H9 (cell line): ENCODE measurements around the gene LITAFD. TPM values are rescaled to one million over a fixed set of nuclear protein-coding genes. Genes with fewer than 3 reads are reported as not detected.

Experiments used
- DNase-seq: peaks from one replicate; pipeline ENCODE4 v3.0.0-alpha.2; 2017
- H2AFZ ChIP-seq: one replicate; pipeline ENCODE4 v1.6.1; 2013; ENCODE audit warnings: mild to moderate bottlenecking, low read length, control low read depth, moderate library complexity
- H2AK5ac ChIP-seq: 2 replicates; pipeline ENCODE4 v1.6.1; 2013; ENCODE audit warnings: low read length, control low read depth, mixed read lengths; ENCODE audit not compliant: insufficient read length
- H2BK120ac ChIP-seq: one replicate; pipeline ENCODE4 v1.6.1; 2013; ENCODE audit warnings: low read depth, mild to moderate bottlenecking, low read length, control low read depth, inconsistent platforms; ENCODE audit not compliant: poor library complexity, severe bottlenecking
- H2BK12ac ChIP-seq: 2 replicates; pipeline ENCODE4 v1.6.1; 2013; ENCODE audit warnings: low read length, control low read depth, mixed read lengths, low read depth; ENCODE audit not compliant: insufficient read length
- H2BK15ac ChIP-seq: 2 replicates; pipeline ENCODE4 v1.6.1; 2013; ENCODE audit warnings: low read depth, low read length, control low read depth
- H2BK20ac ChIP-seq: one replicate; pipeline ENCODE4 v1.6.1; 2013; ENCODE audit warnings: low read depth, mild to moderate bottlenecking, low read length, control low read depth, inconsistent platforms; ENCODE audit not compliant: poor library complexity, severe bottlenecking
- H2BK5ac ChIP-seq: 2 replicates; pipeline ENCODE4 v1.6.1; 2013; ENCODE audit warnings: low read length, control low read depth, mixed read lengths; ENCODE audit not compliant: insufficient read length
- H3K14ac ChIP-seq: 2 replicates; pipeline ENCODE4 v1.6.1; 2013; ENCODE audit warnings: low read length, control low read depth; ENCODE audit not compliant: insufficient read depth
- H3K18ac ChIP-seq: 2 replicates; pipeline ENCODE4 v1.6.1; 2013; ENCODE audit warnings: low read depth, mild to moderate bottlenecking, mixed read lengths, low read length, control low read depth; ENCODE audit not compliant: insufficient read length
- H3K23ac ChIP-seq: 2 replicates; pipeline ENCODE4 v1.6.1; 2013; ENCODE audit warnings: low read length, control low read depth, mixed read lengths, low read depth; ENCODE audit not compliant: insufficient read length
- H3K23me2 ChIP-seq: 2 replicates; pipeline ENCODE4 v1.6.1; 2013; ENCODE audit warnings: low read depth, mild to moderate bottlenecking, mixed read lengths, low read length, control low read depth; ENCODE audit not compliant: insufficient read length, poor library complexity, severe bottlenecking
- H3K27ac ChIP-seq: 2 replicates; pipeline ENCODE4 v1.5.1; 2013; ENCODE audit warnings: low read length, control low read depth, mixed read lengths, low read depth; ENCODE audit not compliant: insufficient read length
- H3K27me3 ChIP-seq: 2 replicates; pipeline ENCODE4 v1.6.1; 2013; ENCODE audit warnings: low read length, control low read depth, inconsistent platforms; ENCODE audit not compliant: insufficient read depth
- H3K4ac ChIP-seq: 2 replicates; pipeline ENCODE4 v1.6.1; 2013; ENCODE audit warnings: low read depth, mild to moderate bottlenecking, control low read depth, inconsistent platforms, low read length, moderate library complexity
- H3K4me1 ChIP-seq: 2 replicates; pipeline ENCODE4 v1.6.1; 2013; ENCODE audit warnings: low read length, control low read depth, inconsistent platforms; ENCODE audit not compliant: insufficient read depth
- H3K4me2 ChIP-seq: 2 replicates; pipeline ENCODE4 v1.6.1; 2013; ENCODE audit warnings: low read length, control low read depth, mixed read lengths; ENCODE audit not compliant: insufficient read length, insufficient read depth
- H3K56ac ChIP-seq: 2 replicates; pipeline ENCODE4 v1.6.1; 2013; ENCODE audit warnings: low read depth, mild to moderate bottlenecking, mixed read lengths, low read length, control low read depth; ENCODE audit not compliant: insufficient read length
- H3K79me1 ChIP-seq: 2 replicates; pipeline ENCODE4 v1.6.1; 2013; ENCODE audit warnings: low read depth, mild to moderate bottlenecking, moderate library complexity, low read length, control low read depth, inconsistent platforms; ENCODE audit not compliant: insufficient read depth, poor library complexity, severe bottlenecking
- H3K79me2 ChIP-seq: 2 replicates; pipeline ENCODE4 v1.6.1; 2013; ENCODE audit warnings: low read length, control low read depth, inconsistent platforms; ENCODE audit not compliant: insufficient read depth
- H3K9ac ChIP-seq: 2 replicates; pipeline ENCODE4 v1.6.1; 2013; ENCODE audit warnings: low read length, control low read depth, mixed read lengths; ENCODE audit not compliant: insufficient read length; ENCODE audit errors: extremely low read depth
- H3K9me3 ChIP-seq: one replicate; pipeline ENCODE4 v1.6.1; 2013; ENCODE audit warnings: low read depth, low read length, inconsistent platforms; ENCODE audit not compliant: control insufficient read depth
- H3T11ph ChIP-seq: one replicate; pipeline ENCODE4 v1.6.1; 2013; ENCODE audit warnings: mild to moderate bottlenecking, low read length, control low read depth, inconsistent platforms
- H4K20me1 ChIP-seq: one replicate; pipeline ENCODE4 v1.6.1; 2013; ENCODE audit not compliant: control insufficient read depth, insufficient read length, insufficient read depth
- H4K5ac ChIP-seq: 2 replicates; pipeline ENCODE4 v1.6.1; 2013; ENCODE audit warnings: low read depth, mild to moderate bottlenecking, mixed read lengths, low read length, control low read depth; ENCODE audit not compliant: insufficient read length
- H4K8ac ChIP-seq: replicated peaks from 2 replicates; pipeline ENCODE4 v1.6.1; 2013; ENCODE audit warnings: low read length, control low read depth, mixed read lengths, low read depth; ENCODE audit not compliant: insufficient read length
- H4K91ac ChIP-seq: 2 replicates; pipeline ENCODE4 v1.6.1; 2013; ENCODE audit warnings: low read depth, mild to moderate bottlenecking, moderate library complexity, mixed read lengths, low read length, control low read depth; ENCODE audit not compliant: insufficient read length
- H3K27ac Mint-ChIP-seq, 3 experiments: 2 replicates in 2 of 3; 3 replicates in 1 of 3; pipeline ENCODE4 v1.8.0; 2020 to 2021; ENCODE audit warnings: mixed read lengths in 3 of 3, mild to moderate bottlenecking in 1 of 3, moderate library complexity in 1 of 3
- H3K27me3 Mint-ChIP-seq: 2 replicates; pipeline ENCODE4 v1.8.0; 2021; ENCODE audit warnings: low read depth, mild to moderate bottlenecking, moderate library complexity, mixed read lengths
- H3K36me3 Mint-ChIP-seq, 3 experiments: 2 replicates in 2 of 3; 3 replicates in 1 of 3; pipeline ENCODE4 v1.8.0; 2020 to 2021; ENCODE audit warnings: low read depth in 3 of 3, mixed read lengths in 3 of 3; ENCODE audit not compliant: insufficient read depth in 1 of 3
- H3K4me1 Mint-ChIP-seq, 2 experiments: 2 replicates each; pipeline ENCODE4 v1.8.0; 2020; ENCODE audit warnings: mixed read lengths in 2 of 2
- H3K4me3 Mint-ChIP-seq, 2 experiments: 2 replicates in 1 of 2; 3 replicates in 1 of 2; pipeline ENCODE4 v1.8.0; 2020 to 2021; ENCODE audit warnings: mild to moderate bottlenecking in 2 of 2, mixed read lengths in 2 of 2, moderate library complexity in 1 of 2
- H3K9me3 Mint-ChIP-seq, 2 experiments: 2 replicates in 1 of 2; 3 replicates in 1 of 2; pipeline ENCODE4 v1.8.0; 2020; ENCODE audit warnings: mild to moderate bottlenecking in 2 of 2, mixed read lengths in 2 of 2, moderate library complexity in 1 of 2
- WGBS: extraction: QIAGEN DNeasy Blood & Tissue Kit; methylation state at CpG from one replicate; pipeline ENCODE4 v1.1.7; 2013; ENCODE audit warnings: missing lambda C conversion rate, low lambda C conversion rate, mixed read lengths; ENCODE audit not compliant: insufficient read length; ENCODE audit errors: extremely low coverage; 5-methylcytosine and 5-hydroxymethylcytosine counted together
- total RNA-seq: library from RNA; stranded (reverse); gene quantifications from 2 replicates; pipeline ENCODE4 v1.2.1, GENCODE V29; 2021
- TF ChIP-seq, protein P1 (sequence below): fragments of 200-600 bp; sonication (generic); conservative IDR thresholded peaks from 3 replicates; pipeline ENCODE4 v1.8.0; 2021; ENCODE audit warnings: antibody characterized with exemption, mild to moderate bottlenecking

The LITAFD gene
- total RNA-seq, 1 experiment from 2014 or later: not detected

GRCh38 chr16:8866118-8866883 lies 15.8 kb upstream of the LITAFD start:
- Mint-ChIP-seq H3K36me3 (peaks cover 10 to 17% (median 12%) of the 10 kb centered on the region in 3 experiments), H3K9me3 (no peaks in the 10 kb centered on the region; a peak in 2 of 5 replicates), H3K4me1 (peaks cover 55 to 61% of the 10 kb centered on the region in 2 experiments), H3K27me3 (peaks cover 2% of the 10 kb centered on the region; the same call in 1 of the 2 replicates), H3K4me3 (peak overlapping the region; percentile 90), H3K27ac (peak overlapping the region; percentile 94 to 96 (median 95))
- Histone ChIP-seq H3K27me3 (no peaks in the 10 kb centered on the region), H3K23me2 (peaks cover 15% of the 10 kb centered on the region), H3K4ac (no peak overlapping the region), H3T11ph (no peak overlapping the region), H2BK20ac (no peak overlapping the region), H3K79me1 (peaks cover 3% of the 10 kb centered on the region), H2AK5ac (no peak overlapping the region), H4K5ac (no peak overlapping the region), H3K9ac (peak overlapping the region; percentile 11), H2BK15ac (no peak overlapping the region), H3K79me2 (peaks cover 51% of the 10 kb centered on the region; the same call in 1 of the 2 replicates), H3K23ac (no peak overlapping the region), H2AFZ (no peak overlapping the region), H3K14ac (no peak overlapping the region), H4K20me1 (peaks cover 5% of the 10 kb centered on the region), H3K4me1 (peaks cover 20% of the 10 kb centered on the region; the same call in 1 of the 2 replicates), H2BK5ac (no peak overlapping the region), H2BK120ac (no peak overlapping the region), H3K4me2 (peak overlapping the region; percentile 99), H3K27ac (no peak overlapping the region), H4K8ac (no peak overlapping the region), H3K18ac (no peak overlapping the region), H4K91ac (no peak overlapping the region), H3K56ac (no peak overlapping the region), H2BK12ac (no peak overlapping the region), H3K9me3 (no peaks in the 10 kb centered on the region)
- TF ChIP-seq, protein P1, sequence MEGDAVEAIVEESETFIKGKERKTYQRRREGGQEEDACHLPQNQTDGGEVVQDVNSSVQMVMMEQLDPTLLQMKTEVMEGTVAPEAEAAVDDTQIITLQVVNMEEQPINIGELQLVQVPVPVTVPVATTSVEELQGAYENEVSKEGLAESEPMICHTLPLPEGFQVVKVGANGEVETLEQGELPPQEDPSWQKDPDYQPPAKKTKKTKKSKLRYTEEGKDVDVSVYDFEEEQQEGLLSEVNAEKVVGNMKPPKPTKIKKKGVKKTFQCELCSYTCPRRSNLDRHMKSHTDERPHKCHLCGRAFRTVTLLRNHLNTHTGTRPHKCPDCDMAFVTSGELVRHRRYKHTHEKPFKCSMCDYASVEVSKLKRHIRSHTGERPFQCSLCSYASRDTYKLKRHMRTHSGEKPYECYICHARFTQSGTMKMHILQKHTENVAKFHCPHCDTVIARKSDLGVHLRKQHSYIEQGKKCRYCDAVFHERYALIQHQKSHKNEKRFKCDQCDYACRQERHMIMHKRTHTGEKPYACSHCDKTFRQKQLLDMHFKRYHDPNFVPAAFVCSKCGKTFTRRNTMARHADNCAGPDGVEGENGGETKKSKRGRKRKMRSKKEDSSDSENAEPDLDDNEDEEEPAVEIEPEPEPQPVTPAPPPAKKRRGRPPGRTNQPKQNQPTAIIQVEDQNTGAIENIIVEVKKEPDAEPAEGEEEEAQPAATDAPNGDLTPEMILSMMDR: no peak
- WGBS: no CpG with 5 or more reads among the region's 30 CpGs
- DNase-seq: peak; percentile 95
